HCT116 (cell line): Measurements from ENCODE around the gene BECN2. TPM values are rescaled to one million over a fixed set of nuclear protein-coding genes. Genes with fewer than 3 reads are reported as not detected.

Source experiments
- ATAC-seq: fragments of 200-7000 bp; cut with Tn5 transposase; 2 replicates; pipeline ENCODE4 v1.9.1; 2020; ENCODE audit warnings: mild to moderate bottlenecking, moderate library complexity
- BruUV-seq: library from RNA; stranded (reverse); fragments of 400-500 nt; replicated peaks from 2 replicates; lab custom pipeline; 2021; lab: Mats Ljungman, UMichigan
- CTCF ChIA-PET: fragments of 300-600 bp; sonication (Branson Sonifier 250); formaldehyde crosslinking; loops from one replicate; lab custom pipeline; 2021; ENCODE audit warnings: antibody characterized with exemption; lab: Charles Lee
- POLR2A ChIA-PET: fragments of 300-600, 350-600 bp; sonication (Branson Sonifier 250); formaldehyde crosslinking; loops from one replicate; lab custom pipeline; 2021; ENCODE audit warnings: antibody characterized with exemption; lab: Charles Lee
- RAD21 ChIA-PET, 2 experiments: fragments of 300-600 bp; sonication (Branson Sonifier 250); formaldehyde crosslinking; loops; one replicate each; lab custom pipeline; 2023; ENCODE audit warnings: low total read pairs in 2 of 2; ENCODE audit not compliant: uncharacterized antibody in 2 of 2, unreplicated experiment in 2 of 2, low non-redundant PET in 1 of 2; lab: Charles Lee
- DNase-seq: peaks from one replicate; pipeline ENCODE4 v3.0.0-alpha.2; 2010; ENCODE audit warnings: low read depth, low spot score
- H2AFZ ChIP-seq: fragments of 200-600 bp; shearing (Covaris generic), sonication (generic); 2 replicates; pipeline ENCODE4 v1.6.1; 2017; ENCODE audit warnings: low read depth, mixed run types, mixed read lengths, antibody characterized with exemption, low read length; ENCODE audit not compliant: poor library complexity, severe bottlenecking
- H3K27ac ChIP-seq: 2 replicates; pipeline ENCODE4 v1.5.1; 2012; ENCODE audit warnings: low read depth, low read length
- H3K27me3 ChIP-seq: fragments of 200-600 bp; sonication (generic); 2 replicates; pipeline ENCODE4 v1.6.1; 2016; ENCODE audit warnings: mixed run types, low read length, mixed read lengths; ENCODE audit not compliant: insufficient read depth
- H3K36me3 ChIP-seq, 2 experiments: fragments of 200-500 bp in 1 of 2; fragments of 200-600 bp in 1 of 2; sonication (Bioruptor generic) in 1 of 2; sonication (generic) in 1 of 2; 2 replicates each; pipeline versions ENCODE4 v1.5.1 to v1.6.1; 2014 to 2016; ENCODE audit warnings: low read length in 2 of 2, inconsistent platforms in 1 of 2, mixed read lengths in 1 of 2, mixed run types in 1 of 2; ENCODE audit not compliant: insufficient read depth in 2 of 2, control insufficient read depth in 1 of 2
- H3K4me1 ChIP-seq, 2 experiments: fragments of 200-600 bp in 1 of 2; sonication (generic) in 1 of 2; 2 replicates each; pipeline versions ENCODE4 v1.5.1 to v1.6.1; 2012 to 2017; ENCODE audit warnings: low read length in 2 of 2, inconsistent platforms in 1 of 2, mild to moderate bottlenecking in 1 of 2, mixed read lengths in 1 of 2, mixed run types in 1 of 2, moderate library complexity in 1 of 2; ENCODE audit not compliant: insufficient read depth in 2 of 2, control insufficient read depth in 1 of 2
- H3K4me2 ChIP-seq: fragments of 200-600 bp; sonication (generic); 2 replicates; pipeline ENCODE4 v1.6.1; 2017; ENCODE audit warnings: mixed run types, low read length, mixed read lengths
- H3K4me3 ChIP-seq, 2 experiments: fragments of 200-600 bp in 1 of 2; sonication (generic) in 1 of 2; replicated peaks in 1 of 2; 2 replicates each; pipeline ENCODE4 v1.5.1; 2011 to 2016; ENCODE audit warnings: low read length in 2 of 2, control low read depth in 1 of 2, low read depth in 1 of 2, mild to moderate bottlenecking in 1 of 2, mixed read lengths in 1 of 2, mixed run types in 1 of 2
- H3K79me2 ChIP-seq: fragments of 200-600 bp; sonication (generic); 2 replicates; pipeline ENCODE4 v1.6.1; 2017; ENCODE audit warnings: mild to moderate bottlenecking, mixed run types, low read length, moderate library complexity, mixed read lengths; ENCODE audit not compliant: insufficient read depth
- H3K9ac ChIP-seq: fragments of 200-600 bp; sonication (generic); 2 replicates; pipeline ENCODE4 v1.6.1; 2016; ENCODE audit warnings: low read length, mixed read lengths
- H3K9me2 ChIP-seq: fragments of 200-600 bp; sonication (generic), shearing (Covaris generic); 2 replicates; pipeline ENCODE4 v1.6.1; 2017; ENCODE audit warnings: mixed run types, mild to moderate bottlenecking, moderate library complexity; ENCODE audit not compliant: insufficient read depth
- H3K9me3 ChIP-seq, 2 experiments: fragments of 200-500 bp in 1 of 2; fragments of 200-600 bp in 1 of 2; sonication (Bioruptor generic) in 1 of 2; sonication (generic) in 1 of 2; 2 replicates each; pipeline ENCODE4 v1.6.1; 2014 to 2017; ENCODE audit warnings: low read length in 2 of 2, mixed read lengths in 2 of 2, inconsistent platforms in 1 of 2, low read depth in 1 of 2, mild to moderate bottlenecking in 1 of 2, mixed run types in 1 of 2, moderate library complexity in 1 of 2; ENCODE audit not compliant: control insufficient read depth in 1 of 2, insufficient read depth in 1 of 2
- H4K20me1 ChIP-seq: fragments of 200-600 bp; sonication (generic), shearing (Covaris generic); 2 replicates; pipeline ENCODE4 v1.6.1; 2017; ENCODE audit warnings: mixed run types, mild to moderate bottlenecking, moderate library complexity; ENCODE audit not compliant: insufficient read depth
- ATF3 ChIP-seq: IDR thresholded peaks from 2 replicates; pipeline ENCODE4 v1.6.1; 2012
- CBX3 ChIP-seq: IDR thresholded peaks from 2 replicates; pipeline ENCODE4 v1.6.1; 2012; ENCODE audit warnings: low read depth
- CEBPB ChIP-seq: IDR thresholded peaks from 2 replicates; pipeline ENCODE4 v1.6.1; 2012; ENCODE audit warnings: low read depth
- EGR1 ChIP-seq: IDR thresholded peaks from 2 replicates; pipeline ENCODE4 v1.6.1; 2012; ENCODE audit warnings: low read depth
- ELF1 ChIP-seq: IDR thresholded peaks from 2 replicates; pipeline ENCODE4 v1.6.1; 2012; ENCODE audit warnings: low read depth, borderline replicate concordance
- EZH2 ChIP-seq: fragments of 200-600 bp; sonication (generic); IDR thresholded peaks from 2 replicates; pipeline ENCODE4 v1.6.1; 2017; ENCODE audit warnings: antibody characterized with exemption, mixed run types
- MAX ChIP-seq: IDR thresholded peaks from 2 replicates; pipeline ENCODE4 v1.6.1; 2012
- POLR2A ChIP-seq: IDR thresholded peaks from 2 replicates; pipeline ENCODE4 v1.7.0; 2011; ENCODE audit warnings: borderline replicate concordance; ENCODE audit not compliant: insufficient read depth, insufficient read length; ENCODE audit errors: extremely low read depth
- POLR2AphosphoS5 ChIP-seq: IDR thresholded peaks from 2 replicates; pipeline ENCODE4 v1.6.1; 2011; ENCODE audit warnings: mild to moderate bottlenecking, low read depth, low read length, moderate library complexity
- RAD21 ChIP-seq: IDR thresholded peaks from 2 replicates; pipeline ENCODE4 v1.6.1; 2012; ENCODE audit warnings: low read depth, mild to moderate bottlenecking
- REST ChIP-seq: IDR thresholded peaks from 2 replicates; pipeline ENCODE4 v1.6.1; 2012; ENCODE audit warnings: low read depth
- SIN3A ChIP-seq: IDR thresholded peaks from 2 replicates; pipeline ENCODE4 v1.6.1; 2012; ENCODE audit warnings: low read depth
- SP1 ChIP-seq: IDR thresholded peaks from 2 replicates; pipeline ENCODE4 v1.6.1; 2012; ENCODE audit warnings: low read depth
- SRF ChIP-seq: IDR thresholded peaks from 2 replicates; pipeline ENCODE4 v1.6.1; 2012; ENCODE audit warnings: low read depth
- TCF7L2 ChIP-seq: IDR thresholded peaks from 2 replicates; pipeline ENCODE4 v1.7.0; 2011; ENCODE audit warnings: borderline replicate concordance, inconsistent platforms; ENCODE audit not compliant: insufficient read depth, insufficient read length; ENCODE audit errors: extremely low read depth
- ZFX ChIP-seq: fragments of 450-650 bp; IDR thresholded peaks from 2 replicates; pipeline ENCODE4 v1.6.1; 2017
- ZNF274 ChIP-seq: fragments of 200-500 bp; sonication (Bioruptor generic); IDR thresholded peaks from 2 replicates; pipeline ENCODE4 v1.6.1; 2014; ENCODE audit warnings: mild to moderate bottlenecking, low read depth, low read length, inconsistent platforms
- intact Hi-C: fragments of 100-400 bp; cut with micrococcal nuclease; formaldehyde crosslinking; loops from 2 replicates; pipeline ENCODE4 v1.10.0; 2022
- total RNA-seq: library from RNA; stranded (reverse); gene quantifications from one replicate; pipeline ENCODE4 v1.2.1, GENCODE V29; 2021; ENCODE audit not compliant: unreplicated experiment

BECN2 gene
- total RNA-seq, 1 experiment from 2014 or later: not detected

- ChIA-PET POLR2A (no interaction called here), RAD21 (no interaction called here), CTCF (no interaction called here)
- Histone ChIP-seq H3K79me2 (no peaks in the 10 kb centered on the region), H3K9me2 (no peaks in the 10 kb centered on the region), H3K36me3 (no peaks in the 10 kb centered on the region), H3K27ac (no peak overlapping the region), H3K9me3 (no peaks in the 10 kb centered on the region), H3K4me3 (no peak overlapping the region), H3K9ac (no peak overlapping the region), H3K4me1 (peaks cover 0 to 12% of the 10 kb centered on the region in 2 experiments; a peak in 1 of 4 replicates), H2AFZ (no peak overlapping the region), H4K20me1 (no peaks in the 10 kb centered on the region), H3K27me3 (no peaks in the 10 kb centered on the region), H3K4me2 (no peak overlapping the region)
- TF ChIP-seq TCF7L2 (no peak), CBX3 (no peak), SRF (no peak), ELF1 (no peak), ZFX (no peak), RAD21 (no peak), ZNF274 (no peak), SIN3A (no peak), POLR2A (no peak), MAX (no peak), ATF3 (no peak), POLR2AphosphoS5 (no peak), CEBPB (no peak), EGR1 (no peak), SP1 (no peak), EZH2 (no peak), REST (no peak)
- no peak for ATAC-seq
- BruUV-seq: no TSS peak
- no peak for DNase-seq
- intact Hi-C loops: no loop called here
Observed at GRCh38 chr1:241947354-241947753, 10.2 kb upstream of the BECN2 start.
